NCI-H1436 (cell line): ENCODE results near the gene SYCN.
"Not testable (repeated sequence)": the region's sequence is repeated elsewhere in the genome, so short reads cannot be mapped to it uniquely, and the experiment has no call there.

Experiments used
- DNase-seq: peaks from one replicate; lab custom pipeline; 2025; lab: John Stamatoyannopoulos, UW

The SYCN gene

GRCh38 chr19:39203372-39204341 lies at the start of gene SYCN:
Gene SYCN (minus strand): TSS chr19:39204263. CDS start chr19:39204254, 9 bp downstream.
- no peak for DNase-seq

GRCh38 chr19:39253374-39254149 lies 49.5 kb upstream of the SYCN start:
- DNase-seq = no peak

- DNase-seq = no peak
These were observed 48.4 kb upstream of the SYCN start for GRCh38 chr19:39252458-39252857.

- no peak for DNase-seq
These were observed 47.8 kb upstream of the SYCN start for GRCh38 chr19:39251846-39252245.

- no peak for DNase-seq
These were observed 47.0 kb upstream of the SYCN start for GRCh38 chr19:39251081-39251480.

GRCh38 chr19:39248806-39249205 lies 44.7 kb upstream of the SYCN start, which contains the start of gene IFNL4:
Gene IFNL4 (minus strand): TSS chr19:39248856.
- DNase-seq = no peak

- DNase-seq = no peak
These were observed 43.9 kb upstream of the SYCN start for GRCh38 chr19:39247701-39248664.

- DNase-seq = no peak
These were observed 43.0 kb upstream of the SYCN start for GRCh38 chr19:39246951-39247669.

GRCh38 chr19:39245166-39245565 lies 41.1 kb upstream of the SYCN start:
- DNase-seq = not testable (repeated sequence)

GRCh38 chr19:39244410-39245100 lies 40.5 kb upstream of the SYCN start, which contains the start of gene IFNL3:
Gene IFNL3 (minus strand): TSS chr19:39245006. CDS start chr19:39244967, 39 bp downstream.
- DNase-seq = not testable (repeated sequence)

GRCh38 chr19:39243741-39244140 lies 39.7 kb upstream of the SYCN start:
- not testable (repeated sequence) for DNase-seq

- DNase-seq = no peak
These were observed 36.4 kb upstream of the SYCN start for GRCh38 chr19:39240421-39240820.

GRCh38 chr19:39238944-39239343 lies 34.9 kb upstream of the SYCN start:
- no peak for DNase-seq

GRCh38 chr19:39238209-39238608 lies 34.1 kb upstream of the SYCN start:
- DNase-seq = no peak

GRCh38 chr19:39237200-39238184 lies 33.4 kb upstream of the SYCN start:
- DNase-seq = no peak

- DNase-seq = no peak
These were observed 32.5 kb upstream of the SYCN start for GRCh38 chr19:39236527-39236926.

- DNase-seq = no peak
These were observed 28.6 kb upstream of the SYCN start for GRCh38 chr19:39232708-39233107.

- no peak for DNase-seq
These were observed 26.2 kb upstream of the SYCN start for GRCh38 chr19:39230096-39230764.
